Vein endothelial cell (primary cell): ENCODE data around the gene BMERB1. TPM values are rescaled to one million over a fixed set of nuclear protein-coding genes. Genes with fewer than 3 reads are reported as not detected.

ENCODE experiments used
- total RNA-seq: library from RNA; depleted of rRNA; stranded (reverse); fragments of >200 nt; gene quantifications from 2 replicates; pipeline ENCODE4 v1.2.3, GENCODE V29; 2012

Gene BMERB1
- total RNA-seq = 20.3 and 25.7 TPM in 2 replicates

DNA sequence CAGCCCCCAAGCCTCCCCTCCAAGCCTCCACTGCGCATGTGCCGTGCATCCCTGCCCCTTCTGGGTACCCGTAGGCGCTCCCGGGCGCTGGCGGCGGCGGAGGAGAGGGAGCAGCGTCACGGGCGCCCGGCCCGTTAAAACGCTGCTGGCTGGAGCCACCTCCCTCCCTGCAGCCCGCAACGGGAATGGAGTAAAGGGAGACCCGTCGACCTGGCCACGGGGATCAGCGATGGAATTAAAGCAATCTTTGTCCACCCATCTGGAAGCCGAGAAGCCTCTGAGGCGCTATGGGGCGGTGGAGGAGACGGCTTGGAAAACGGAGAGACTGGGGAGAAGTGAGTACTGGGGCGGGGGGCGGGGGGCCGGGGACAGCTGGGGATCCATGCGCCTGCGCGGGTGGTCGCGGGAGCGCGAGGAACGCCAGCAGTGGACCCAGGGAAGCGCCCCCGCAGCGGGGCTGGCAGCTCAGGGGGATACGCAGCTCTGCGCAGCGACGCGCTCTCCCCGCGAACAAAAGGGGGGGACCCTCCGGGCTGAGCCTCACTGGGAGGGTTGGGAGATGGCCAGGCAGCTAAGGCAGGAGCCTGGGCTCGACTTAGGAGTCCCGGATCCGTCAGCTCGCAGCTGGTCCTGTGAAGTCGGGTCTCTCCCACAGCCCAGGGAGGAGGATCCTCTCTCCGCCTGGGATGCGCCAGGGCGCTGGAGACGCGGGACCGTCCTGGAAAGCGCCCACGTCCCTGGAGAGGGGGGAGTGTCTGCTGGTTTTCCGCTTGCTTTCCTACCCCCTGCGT lies at the start of gene BMERB1:
Gene BMERB1, plus strand, starts transcription at position 164 of the 791 bp plus-strand sequence. Its CDS starts 66 bp downstream, at position 230.

DNA sequence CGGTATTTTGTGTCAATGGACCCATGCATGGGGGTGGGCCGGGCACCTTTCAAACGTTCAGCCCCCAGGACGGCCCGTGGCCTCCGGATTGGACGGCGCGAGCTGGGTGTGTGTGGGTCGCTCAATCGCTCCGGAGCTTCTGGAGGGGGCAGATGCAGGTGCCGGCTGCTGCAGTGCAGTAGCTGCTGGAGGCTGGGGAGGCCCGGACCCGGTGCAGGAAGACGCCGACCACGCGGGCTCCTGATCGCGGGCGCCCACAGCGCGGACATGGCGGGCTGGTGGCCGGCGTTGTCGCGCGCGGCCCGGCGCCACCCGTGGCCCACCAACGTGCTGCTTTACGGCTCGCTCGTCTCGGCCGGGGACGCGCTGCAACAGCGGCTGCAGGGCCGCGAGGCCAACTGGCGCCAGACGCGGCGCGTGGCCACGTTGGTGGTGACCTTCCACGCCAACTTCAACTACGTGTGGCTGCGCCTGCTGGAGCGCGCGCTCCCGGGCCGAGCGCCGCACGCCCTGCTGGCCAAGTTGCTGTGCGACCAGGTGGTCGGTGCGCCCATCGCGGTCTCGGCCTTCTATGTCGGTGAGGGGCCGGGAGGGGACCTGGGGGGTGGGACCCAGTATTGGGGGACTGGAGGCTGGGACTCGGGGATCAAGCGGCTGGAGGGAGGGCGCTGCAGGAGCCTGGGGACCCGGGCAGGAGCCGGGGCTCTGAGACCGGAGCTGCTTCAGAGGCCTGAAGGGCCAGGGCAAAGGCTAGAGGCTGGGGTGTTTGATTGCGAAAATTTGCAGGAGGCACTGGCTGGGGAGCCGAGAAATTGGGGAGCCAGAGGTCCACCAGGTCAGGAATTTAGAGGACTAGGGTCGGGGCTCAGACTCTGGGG lies 38.5 kb upstream of the BMERB1 start, which contains the start of gene MPV17L:
Gene MPV17L, plus strand, starts transcription at position 124 of the 878 bp plus-strand sequence. Its CDS starts 144 bp downstream, at position 268.

Other genes starting within 250 kb of the BMERB1 start
- 1.3 and 2.4 TPM in 2 replicates for gene NPIPA5, start 56.3 kb upstream of the BMERB1 start, total RNA-seq
- 0.10 and 0.33 TPM in 2 replicates for gene MPV17L, start 38.8 kb upstream of the BMERB1 start, total RNA-seq
- 19.1 and 20.3 TPM in 2 replicates for gene MARF1, start 208.6 kb downstream of the BMERB1 start, total RNA-seq
- 42.1 and 49.6 TPM in 2 replicates for gene NDE1, start 215.7 kb downstream of the BMERB1 start, total RNA-seq